Fibroblast of lung (primary cell): Measurements from ENCODE around the gene UNC13C.

Experiments
- CTCF ChIP-seq, 2 donors: IDR thresholded peaks in 1 of 2; conservative IDR thresholded peaks in 1 of 2; 1 replicate in 1 of 2; 2 replicates in 1 of 2; pipeline ENCODE4 v1.5.1; 2011 to 2012; ENCODE audit warnings: low read length in 2 of 2, control low read depth in 1 of 2, inconsistent platforms in 1 of 2, low read depth in 1 of 2, mild to moderate bottlenecking in 1 of 2
- EZH2 ChIP-seq: IDR thresholded peaks from 2 replicates; pipeline ENCODE4 v1.5.1; 2012; ENCODE audit warnings: low read length, control low read depth, mild to moderate bottlenecking; ENCODE audit errors: missing control alignments

- no peak for TF ChIP-seq CTCF (conservative IDR thresholded peaks at IDR 0.05 in 1 of 2, IDR thresholded peaks at IDR 0.05 in 1 of 2; ENCODE audit: low read depth in 1 of 2, low read length in 2 of 2)
- TF ChIP-seq EZH2 = no peak
These were observed 326.9 kb downstream of the UNC13C start for GRCh38 chr15:54305138-54305537.
